Stimulated activated CD8-positive, alpha-beta memory T cell treated with anti-CD3 and anti-CD28 coated beads, Interleukin-4, amount 100 ng/mL, for 1 hour (primary cell): ENCODE measurements around the gene LSM14A.
"Not testable (repeated sequence)": the region's sequence is repeated elsewhere in the genome, so short reads cannot be mapped to it uniquely, and the experiment has no call there.

Experiments used
- DNase-seq, 2 donors: peaks; one replicate each; pipeline ENCODE4 v3.0.0-alpha.2; 2020; ENCODE audit warnings: low read depth in 2 of 2, low spot score in 1 of 2

Gene LSM14A

GRCh38 chr19:34228762-34229161, 56.5 kb downstream of the LSM14A start:
- no peak for DNase-seq

GRCh38 chr19:34229721-34230120, 57.4 kb downstream of the LSM14A start:
- no peak for DNase-seq

GRCh38 chr19:34230820-34231219, 58.5 kb downstream of the LSM14A start:
- DNase-seq, result no peak

GRCh38 chr19:34231439-34231838, 59.1 kb downstream of the LSM14A start:
- DNase-seq, result no peak

GRCh38 chr19:34232566-34233481, 60.5 kb downstream of the LSM14A start:
- DNase-seq, result no peak

- DNase-seq, result no peak
Measured at GRCh38 chr19:34235425-34235940, 63.2 kb downstream of the LSM14A start.

- no peak for DNase-seq
Measured at GRCh38 chr19:34236035-34236987, 64.0 kb downstream of the LSM14A start.

- no peak for DNase-seq
Measured at GRCh38 chr19:34237283-34237682, 65.0 kb downstream of the LSM14A start.

- no peak for DNase-seq
Measured at GRCh38 chr19:34237939-34238338, 65.6 kb downstream of the LSM14A start.

- DNase-seq, result no peak
Measured at GRCh38 chr19:34241513-34242337, 69.4 kb downstream of the LSM14A start.

- DNase-seq, result not testable (repeated sequence)
Measured at GRCh38 chr19:34243138-34243875, 71.0 kb downstream of the LSM14A start.

GRCh38 chr19:34243876-34244578, 71.7 kb downstream of the LSM14A start:
- no peak for DNase-seq

GRCh38 chr19:34244611-34245299, 72.5 kb downstream of the LSM14A start:
- no peak for DNase-seq

- DNase-seq, result no peak
Measured at GRCh38 chr19:34246340-34246739, 74.0 kb downstream of the LSM14A start.

GRCh38 chr19:34248941-34249340, 76.6 kb downstream of the LSM14A start:
- no peak for DNase-seq

- not testable (repeated sequence) for DNase-seq
Measured at GRCh38 chr19:34253167-34253566, 80.9 kb downstream of the LSM14A start.

GRCh38 chr19:34253681-34254045, 81.4 kb downstream of the LSM14A start:
- DNase-seq, result not testable (repeated sequence)

- peak; percentile 66 to 68 for DNase-seq
Measured at GRCh38 chr19:34254046-34254697, 81.9 kb downstream of the LSM14A start, which contains the start of gene GARRE1. TSS of gene GARRE1 (plus strand) at chr19:34254554. CDS start at chr19:34300474, 45,920 bp downstream.
